Liver (tissue), 3 donors: ENCODE data around the gene VAV3.

Experiments
- CTCF ChIP-seq: fragments of 150-350 bp; IDR thresholded peaks from 2 replicates; pipeline ENCODE4 v1.5.1; 2017; ENCODE audit warnings: improper control_type of control experiment, low read depth, low read length; ENCODE audit not compliant: missing input control
- GABPA ChIP-seq, 2 donors: IDR thresholded peaks in 1 of 2; conservative IDR thresholded peaks in 1 of 2; 2 replicates each; pipeline ENCODE4 v1.6.1; 2016; ENCODE audit warnings: antibody characterized with exemption in 2 of 2, mild to moderate bottlenecking in 1 of 2, moderate library complexity in 1 of 2
- MAX ChIP-seq: IDR thresholded peaks from 2 replicates; pipeline ENCODE4 v1.6.1; 2016; ENCODE audit warnings: antibody characterized with exemption
- NR2F2 ChIP-seq: IDR thresholded peaks from 2 replicates; pipeline ENCODE4 v1.6.1; 2016; ENCODE audit warnings: antibody characterized with exemption
- RAD21 ChIP-seq, 2 donors: IDR thresholded peaks; 2 replicates each; pipeline ENCODE4 v1.6.1; 2016; ENCODE audit warnings: antibody characterized with exemption in 2 of 2, mild to moderate bottlenecking in 2 of 2
- SP1 ChIP-seq: IDR thresholded peaks from 2 replicates; pipeline ENCODE4 v1.6.1; 2018; ENCODE audit warnings: antibody characterized with exemption, mild to moderate bottlenecking
- donor health status: healthy.
- donor health status: healthy.

- no peak for TF ChIP-seq NR2F2
- no peak for TF ChIP-seq CTCF
- TF ChIP-seq RAD21 (IDR thresholded peaks at IDR 0.05), result no peak
- no peak for TF ChIP-seq GABPA (IDR thresholded peaks at IDR 0.05 in 1 of 2, conservative IDR thresholded peaks at IDR 0.05 in 1 of 2)
- TF ChIP-seq MAX, result no peak
- no peak for TF ChIP-seq SP1
These were observed 392.2 kb downstream of the VAV3 start for GRCh38 chr1:107572674-107573211.
